ENCODE measurements around the gene MAD1L1. TPM values are rescaled to one million over a fixed set of nuclear protein-coding genes. Genes with fewer than 3 reads are reported as not detected.

MAD1L1 gene
- total and polyA plus RNA-seq, 2 of the 8 experiments (the other 6 are each of a cell fraction or from before 2014, with no cell fraction given), result 40.4 to 44.6 TPM

DNA sequence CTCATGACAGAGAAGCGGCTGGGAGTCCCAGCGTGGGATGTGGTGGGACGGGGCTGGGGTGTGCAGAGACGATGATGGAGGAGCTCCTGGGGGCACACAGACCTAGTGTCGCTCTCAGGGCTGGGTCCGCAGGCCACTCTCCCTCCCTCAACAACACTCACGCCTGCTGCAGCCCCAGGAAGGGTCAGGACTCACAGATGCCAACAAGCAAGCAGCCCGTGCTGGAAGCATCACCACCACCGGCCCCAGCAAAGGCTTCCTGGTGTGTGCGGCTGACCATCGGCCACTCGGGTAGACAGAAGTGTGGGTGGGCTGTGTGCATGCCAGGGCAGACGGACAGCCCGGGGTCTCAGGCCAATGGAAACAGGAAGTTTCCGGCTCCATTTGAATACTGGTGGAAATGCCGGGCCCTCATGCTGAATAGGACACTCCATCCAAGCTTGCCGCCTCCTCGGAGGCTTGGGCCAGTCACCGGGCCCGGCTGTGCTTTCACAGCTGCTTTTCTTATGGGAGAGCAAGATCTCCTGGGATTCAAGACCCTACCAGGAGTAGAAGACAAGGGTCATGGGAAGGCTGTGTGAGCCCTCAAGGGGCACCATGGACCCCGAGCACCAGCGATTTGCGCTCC, 384.6 kb downstream of the MAD1L1 start (continued):
- TF ChIP-seq, protein P1, sequence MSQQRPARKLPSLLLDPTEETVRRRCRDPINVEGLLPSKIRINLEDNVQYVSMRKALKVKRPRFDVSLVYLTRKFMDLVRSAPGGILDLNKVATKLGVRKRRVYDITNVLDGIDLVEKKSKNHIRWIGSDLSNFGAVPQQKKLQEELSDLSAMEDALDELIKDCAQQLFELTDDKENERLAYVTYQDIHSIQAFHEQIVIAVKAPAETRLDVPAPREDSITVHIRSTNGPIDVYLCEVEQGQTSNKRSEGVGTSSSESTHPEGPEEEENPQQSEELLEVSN (IDR thresholded peaks at IDR 0.05), result no peak
- TF ChIP-seq NRF1 (IDR thresholded peaks at IDR 0.05; ENCODE audit: low read depth, low read length), result no peak
- TF ChIP-seq NANOG (IDR thresholded peaks at IDR 0.05; ENCODE audit: insufficient read depth, low read depth, low read length, poor library complexity, severe bottlenecking), result no peak
- no peak for TF ChIP-seq CBX5 (IDR thresholded peaks at IDR 0.05; ENCODE audit: low read depth, low read length)
- no peak for TF ChIP-seq SP2 (IDR thresholded peaks at IDR 0.05; ENCODE audit: low read length)
- TF ChIP-seq BACH1 (IDR thresholded peaks at IDR 0.05; ENCODE audit: low read length), result no peak
- no peak for TF ChIP-seq TAF7 (optimal IDR thresholded peaks at IDR 0.05; ENCODE audit: borderline replicate concordance, low read depth, low read length)
